PFSK-1 (cell line): ENCODE data around the gene DAPK1.

Source experiments
- FOXP2 ChIP-seq: optimal IDR thresholded peaks from 2 replicates; pipeline ENCODE3; 2011; ENCODE audit warnings: borderline replicate concordance, control low read depth, inconsistent platforms; ENCODE audit not compliant: insufficient read depth; ENCODE audit errors: extremely low read length, extremely low read depth
- POLR2AphosphoS5 ChIP-seq: IDR thresholded peaks from 2 replicates; pipeline ENCODE4 v1.6.1; 2012; ENCODE audit warnings: low read depth, mild to moderate bottlenecking, control low read depth, low read length, moderate library complexity
- REST ChIP-seq, 2 experiments: IDR thresholded peaks; 2 replicates each; pipeline versions ENCODE4 v1.6.1 to v1.8.0; 2011 to 2012; ENCODE audit warnings: low read depth in 2 of 2, low read length in 2 of 2, control low read depth in 1 of 2, inconsistent platforms in 1 of 2, mild to moderate bottlenecking in 1 of 2, moderate library complexity in 1 of 2; ENCODE audit not compliant: insufficient read depth in 1 of 2
- SIN3A ChIP-seq: IDR thresholded peaks from 2 replicates; pipeline ENCODE4 v1.6.1; 2012; ENCODE audit warnings: mild to moderate bottlenecking, low read length, moderate library complexity, borderline replicate concordance; ENCODE audit not compliant: insufficient read depth
- TAF1 ChIP-seq: IDR thresholded peaks from 2 replicates; pipeline ENCODE4 v1.6.1; 2012; ENCODE audit warnings: low read length, control low read depth, borderline replicate concordance; ENCODE audit not compliant: insufficient read depth

DAPK1 gene

GRCh38 chr9:87673446-87674120, 175.9 kb downstream of the DAPK1 start:
- no peak for TF ChIP-seq TAF1
- no peak for TF ChIP-seq FOXP2
- no peak for TF ChIP-seq SIN3A
- no peak for TF ChIP-seq POLR2AphosphoS5
- TF ChIP-seq REST (IDR thresholded peaks at IDR 0.05; ENCODE audit: insufficient read depth in 1 of 2, low read depth in 2 of 2, low read length in 2 of 2), result no peak

- no peak for TF ChIP-seq SIN3A
Measured at GRCh38 chr9:87674565-87675299, 177.1 kb downstream of the DAPK1 start.

GRCh38 chr9:87675906-87676515, 178.3 kb downstream of the DAPK1 start:
- TF ChIP-seq REST (IDR thresholded peaks at IDR 0.05; ENCODE audit: insufficient read depth in 1 of 2, low read depth in 2 of 2, low read length in 2 of 2) (no peak), POLR2AphosphoS5 (no peak), TAF1 (no peak), FOXP2 (no peak), SIN3A (no peak)

- TF ChIP-seq REST (IDR thresholded peaks at IDR 0.05; ENCODE audit: insufficient read depth in 1 of 2, low read depth in 2 of 2, low read length in 2 of 2) (no peak), TAF1 (no peak), FOXP2 (no peak)
Measured at GRCh38 chr9:87676976-87677775, 179.5 kb downstream of the DAPK1 start.

- no peak for TF ChIP-seq POLR2AphosphoS5
- no peak for TF ChIP-seq FOXP2
- no peak for TF ChIP-seq TAF1
- no peak for TF ChIP-seq REST (IDR thresholded peaks at IDR 0.05; ENCODE audit: insufficient read depth in 1 of 2, low read depth in 2 of 2, low read length in 2 of 2)
- TF ChIP-seq SIN3A, result no peak
Measured at GRCh38 chr9:87677776-87678587, 180.3 kb downstream of the DAPK1 start.
